Keratinocyte (primary cell): ENCODE measurements around the gene MAD1L1.

Experiments
- EZH2 ChIP-seq: IDR thresholded peaks from one replicate; pipeline ENCODE4 v1.6.1; 2012; ENCODE audit warnings: inconsistent platforms, mild to moderate bottlenecking, low read length, moderate library complexity
- TF ChIP-seq, protein P1 (sequence below), 3 experiments: IDR thresholded peaks in 1 of 3; conservative IDR thresholded peaks in 1 of 3; optimal IDR thresholded peaks in 1 of 3; 2 replicates in 2 of 3; 3 replicates in 1 of 3; pipeline versions ENCODE3 to v1.5.1; 2011; ENCODE audit warnings: low read length in 3 of 3, mild to moderate bottlenecking in 3 of 3, moderate library complexity in 2 of 3, control low read depth in 1 of 3, inconsistent platforms in 1 of 3; ENCODE audit not compliant: insufficient read depth in 2 of 3; ENCODE audit errors: extremely low read depth in 1 of 3

DNA sequence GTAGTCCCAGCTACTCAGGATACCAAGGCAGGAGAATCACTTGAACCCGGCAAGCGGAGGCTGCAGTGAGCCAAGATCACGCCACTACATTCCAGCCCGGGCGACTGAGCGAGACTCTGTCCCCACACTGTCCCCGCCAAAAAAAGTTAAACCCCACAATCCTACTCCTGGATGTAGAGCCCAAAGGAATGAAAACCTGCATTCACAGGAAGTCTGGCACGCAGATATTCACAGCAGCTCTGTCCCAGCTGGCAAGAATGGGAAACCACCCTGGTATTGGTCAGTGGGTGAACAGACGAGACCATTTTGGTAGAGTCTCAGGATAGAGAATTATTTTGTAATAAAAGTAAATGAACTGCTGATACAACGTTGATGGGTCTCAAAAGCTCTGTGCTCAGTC, 225.2 kb downstream of the MAD1L1 start:
- TF ChIP-seq EZH2 = no peak
- TF ChIP-seq, protein P1, sequence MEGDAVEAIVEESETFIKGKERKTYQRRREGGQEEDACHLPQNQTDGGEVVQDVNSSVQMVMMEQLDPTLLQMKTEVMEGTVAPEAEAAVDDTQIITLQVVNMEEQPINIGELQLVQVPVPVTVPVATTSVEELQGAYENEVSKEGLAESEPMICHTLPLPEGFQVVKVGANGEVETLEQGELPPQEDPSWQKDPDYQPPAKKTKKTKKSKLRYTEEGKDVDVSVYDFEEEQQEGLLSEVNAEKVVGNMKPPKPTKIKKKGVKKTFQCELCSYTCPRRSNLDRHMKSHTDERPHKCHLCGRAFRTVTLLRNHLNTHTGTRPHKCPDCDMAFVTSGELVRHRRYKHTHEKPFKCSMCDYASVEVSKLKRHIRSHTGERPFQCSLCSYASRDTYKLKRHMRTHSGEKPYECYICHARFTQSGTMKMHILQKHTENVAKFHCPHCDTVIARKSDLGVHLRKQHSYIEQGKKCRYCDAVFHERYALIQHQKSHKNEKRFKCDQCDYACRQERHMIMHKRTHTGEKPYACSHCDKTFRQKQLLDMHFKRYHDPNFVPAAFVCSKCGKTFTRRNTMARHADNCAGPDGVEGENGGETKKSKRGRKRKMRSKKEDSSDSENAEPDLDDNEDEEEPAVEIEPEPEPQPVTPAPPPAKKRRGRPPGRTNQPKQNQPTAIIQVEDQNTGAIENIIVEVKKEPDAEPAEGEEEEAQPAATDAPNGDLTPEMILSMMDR (optimal IDR thresholded peaks at IDR 0.05 in 1 of 3, IDR thresholded peaks at IDR 0.05 in 1 of 3, conservative IDR thresholded peaks at IDR 0.05 in 1 of 3; ENCODE audit: extremely low read depth in 1 of 3, insufficient read depth in 2 of 3, low read length in 3 of 3) = no peak
